Ishikawa (cell line): ENCODE data around the gene PPP1R9A.

ENCODE experiments used
- CEBPB ChIP-seq: IDR thresholded peaks from 2 replicates; pipeline ENCODE4 v1.6.1; 2012
- CREB1 ChIP-seq: IDR thresholded peaks from 2 replicates; pipeline ENCODE4 v1.6.1; 2012; ENCODE audit warnings: low read depth
- EGR1 ChIP-seq: IDR thresholded peaks from 2 replicates; pipeline ENCODE4 v1.6.1; 2012
- EP300 ChIP-seq: IDR thresholded peaks from 2 replicates; pipeline ENCODE4 v1.6.1; 2012; ENCODE audit warnings: borderline replicate concordance
- FOXM1 ChIP-seq: IDR thresholded peaks from 2 replicates; pipeline ENCODE4 v1.6.1; 2012; ENCODE audit warnings: low read depth, borderline replicate concordance
- NFIC ChIP-seq: IDR thresholded peaks from 2 replicates; pipeline ENCODE4 v1.6.1; 2012
- RAD21 ChIP-seq: IDR thresholded peaks from 2 replicates; pipeline ENCODE4 v1.6.1; 2012; ENCODE audit warnings: low read depth
- TAF1 ChIP-seq: IDR thresholded peaks from 2 replicates; pipeline ENCODE4 v1.6.1; 2012; ENCODE audit warnings: low read depth, mild to moderate bottlenecking
- TCF12 ChIP-seq: IDR thresholded peaks from 2 replicates; pipeline ENCODE4 v1.6.1; 2012; ENCODE audit warnings: low read depth
- TEAD4 ChIP-seq: IDR thresholded peaks from 2 replicates; pipeline ENCODE4 v1.6.1; 2012
- YY1 ChIP-seq: IDR thresholded peaks from 2 replicates; pipeline ENCODE4 v1.6.1; 2012; ENCODE audit warnings: low read depth
- ZBTB7A ChIP-seq: IDR thresholded peaks from 2 replicates; pipeline ENCODE4 v1.6.1; 2012; ENCODE audit warnings: low read depth
- TF ChIP-seq, protein P1 (sequence below): IDR thresholded peaks from 2 replicates; pipeline ENCODE4 v1.6.1; 2012
- TF ChIP-seq, protein P2 (sequence below): IDR thresholded peaks from 2 replicates; pipeline ENCODE4 v1.6.1; 2012
- TF ChIP-seq, protein P3 (sequence below): IDR thresholded peaks from 2 replicates; pipeline ENCODE4 v1.6.1; 2012; ENCODE audit warnings: low read depth, mild to moderate bottlenecking

The PPP1R9A gene

DNA sequence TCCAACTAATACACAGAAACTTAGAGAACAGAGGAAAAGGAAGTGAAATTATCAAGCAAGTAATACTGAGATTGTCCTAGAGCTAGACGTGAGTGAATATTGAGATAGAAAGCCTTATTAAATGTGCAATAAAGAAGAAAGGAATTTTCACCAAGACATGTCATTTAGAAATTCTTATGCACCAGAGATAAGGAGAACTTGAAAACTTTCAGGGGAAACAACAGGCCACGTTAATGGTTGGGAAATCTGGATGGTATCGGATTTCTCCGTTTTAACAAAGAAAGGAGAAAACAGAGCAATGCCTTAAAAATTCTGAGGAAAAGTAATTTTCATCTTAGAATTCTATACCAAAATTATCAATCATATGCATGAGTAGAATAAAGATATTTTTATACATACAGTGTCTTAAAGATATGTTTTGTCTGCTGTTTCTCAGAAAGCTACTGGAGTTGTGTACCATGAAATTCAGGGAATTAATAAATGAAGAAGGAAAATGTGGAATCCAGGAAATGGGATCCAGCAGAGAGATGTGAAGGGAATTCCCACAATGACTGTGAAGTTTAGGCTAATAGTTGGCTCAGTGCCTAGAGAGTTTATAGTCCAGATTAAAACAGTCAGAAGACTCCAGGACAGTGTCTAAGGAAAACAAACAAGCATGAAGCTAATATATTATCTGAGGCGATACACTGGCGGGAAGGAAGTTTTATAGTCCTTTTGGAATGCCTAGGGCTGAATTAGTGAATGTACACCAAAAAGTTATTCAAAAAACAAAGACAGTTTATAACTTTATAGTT, 159.5 kb downstream of the PPP1R9A start:
- TF ChIP-seq CREB1: no peak
- no peak for TF ChIP-seq RAD21
- no peak for TF ChIP-seq YY1
- no peak for TF ChIP-seq TEAD4
- TF ChIP-seq, protein P1, sequence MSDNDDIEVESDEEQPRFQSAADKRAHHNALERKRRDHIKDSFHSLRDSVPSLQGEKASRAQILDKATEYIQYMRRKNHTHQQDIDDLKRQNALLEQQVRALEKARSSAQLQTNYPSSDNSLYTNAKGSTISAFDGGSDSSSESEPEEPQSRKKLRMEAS: no peak
- TF ChIP-seq TCF12: no peak
- TF ChIP-seq, protein P2, sequence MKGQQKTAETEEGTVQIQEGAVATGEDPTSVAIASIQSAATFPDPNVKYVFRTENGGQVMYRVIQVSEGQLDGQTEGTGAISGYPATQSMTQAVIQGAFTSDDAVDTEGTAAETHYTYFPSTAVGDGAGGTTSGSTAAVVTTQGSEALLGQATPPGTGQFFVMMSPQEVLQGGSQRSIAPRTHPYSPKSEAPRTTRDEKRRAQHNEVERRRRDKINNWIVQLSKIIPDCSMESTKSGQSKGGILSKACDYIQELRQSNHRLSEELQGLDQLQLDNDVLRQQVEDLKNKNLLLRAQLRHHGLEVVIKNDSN: no peak
- no peak for TF ChIP-seq TAF1
- no peak for TF ChIP-seq EGR1
- TF ChIP-seq EP300: no peak
- no peak for TF ChIP-seq NFIC
- TF ChIP-seq FOXM1: no peak
- TF ChIP-seq, protein P3, sequence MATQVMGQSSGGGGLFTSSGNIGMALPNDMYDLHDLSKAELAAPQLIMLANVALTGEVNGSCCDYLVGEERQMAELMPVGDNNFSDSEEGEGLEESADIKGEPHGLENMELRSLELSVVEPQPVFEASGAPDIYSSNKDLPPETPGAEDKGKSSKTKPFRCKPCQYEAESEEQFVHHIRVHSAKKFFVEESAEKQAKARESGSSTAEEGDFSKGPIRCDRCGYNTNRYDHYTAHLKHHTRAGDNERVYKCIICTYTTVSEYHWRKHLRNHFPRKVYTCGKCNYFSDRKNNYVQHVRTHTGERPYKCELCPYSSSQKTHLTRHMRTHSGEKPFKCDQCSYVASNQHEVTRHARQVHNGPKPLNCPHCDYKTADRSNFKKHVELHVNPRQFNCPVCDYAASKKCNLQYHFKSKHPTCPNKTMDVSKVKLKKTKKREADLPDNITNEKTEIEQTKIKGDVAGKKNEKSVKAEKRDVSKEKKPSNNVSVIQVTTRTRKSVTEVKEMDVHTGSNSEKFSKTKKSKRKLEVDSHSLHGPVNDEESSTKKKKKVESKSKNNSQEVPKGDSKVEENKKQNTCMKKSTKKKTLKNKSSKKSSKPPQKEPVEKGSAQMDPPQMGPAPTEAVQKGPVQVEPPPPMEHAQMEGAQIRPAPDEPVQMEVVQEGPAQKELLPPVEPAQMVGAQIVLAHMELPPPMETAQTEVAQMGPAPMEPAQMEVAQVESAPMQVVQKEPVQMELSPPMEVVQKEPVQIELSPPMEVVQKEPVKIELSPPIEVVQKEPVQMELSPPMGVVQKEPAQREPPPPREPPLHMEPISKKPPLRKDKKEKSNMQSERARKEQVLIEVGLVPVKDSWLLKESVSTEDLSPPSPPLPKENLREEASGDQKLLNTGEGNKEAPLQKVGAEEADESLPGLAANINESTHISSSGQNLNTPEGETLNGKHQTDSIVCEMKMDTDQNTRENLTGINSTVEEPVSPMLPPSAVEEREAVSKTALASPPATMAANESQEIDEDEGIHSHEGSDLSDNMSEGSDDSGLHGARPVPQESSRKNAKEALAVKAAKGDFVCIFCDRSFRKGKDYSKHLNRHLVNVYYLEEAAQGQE: no peak
- TF ChIP-seq ZBTB7A: no peak
- TF ChIP-seq CEBPB: no peak

DNA sequence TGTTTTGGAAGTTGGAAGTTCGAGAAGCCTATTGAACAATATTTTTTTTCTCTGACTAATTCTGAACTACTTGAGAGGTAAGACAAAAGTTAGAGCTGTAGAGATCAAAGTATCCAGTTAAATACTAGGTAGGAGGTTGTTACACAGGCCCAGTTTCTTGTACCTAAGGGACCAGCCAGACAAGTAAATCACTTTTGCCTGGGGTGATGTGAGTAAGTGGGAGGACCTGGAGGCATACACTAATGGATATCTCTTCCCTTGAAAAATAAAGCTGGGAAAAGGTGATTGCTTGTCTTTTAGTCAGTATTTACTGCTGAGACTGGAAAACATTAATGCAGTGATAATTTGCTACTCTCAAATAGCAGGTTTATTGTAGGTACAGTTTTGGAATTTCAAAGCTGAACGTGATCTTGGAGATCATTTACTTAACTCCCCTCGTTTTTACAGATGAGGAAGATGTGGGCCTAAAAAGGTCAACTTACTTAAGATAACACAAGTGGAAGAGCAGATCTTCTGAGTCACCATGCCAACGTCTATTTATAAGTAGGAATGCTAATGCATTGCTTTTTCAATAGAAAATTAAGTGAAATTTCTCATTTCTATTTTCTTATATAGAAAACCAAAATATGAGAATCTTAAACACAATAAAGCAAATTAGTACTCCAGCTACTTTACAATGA, 181.3 kb downstream of the PPP1R9A start:
- no peak for TF ChIP-seq TCF12
- TF ChIP-seq, protein P2: no peak
- no peak for TF ChIP-seq RAD21
- TF ChIP-seq NFIC: no peak
- no peak for TF ChIP-seq TEAD4
- TF ChIP-seq, protein P1: no peak
- TF ChIP-seq CREB1: no peak
- TF ChIP-seq ZBTB7A: no peak
- TF ChIP-seq EP300: no peak
- no peak for TF ChIP-seq CEBPB
- TF ChIP-seq TAF1: no peak
- no peak for TF ChIP-seq EGR1
- TF ChIP-seq YY1: no peak

DNA sequence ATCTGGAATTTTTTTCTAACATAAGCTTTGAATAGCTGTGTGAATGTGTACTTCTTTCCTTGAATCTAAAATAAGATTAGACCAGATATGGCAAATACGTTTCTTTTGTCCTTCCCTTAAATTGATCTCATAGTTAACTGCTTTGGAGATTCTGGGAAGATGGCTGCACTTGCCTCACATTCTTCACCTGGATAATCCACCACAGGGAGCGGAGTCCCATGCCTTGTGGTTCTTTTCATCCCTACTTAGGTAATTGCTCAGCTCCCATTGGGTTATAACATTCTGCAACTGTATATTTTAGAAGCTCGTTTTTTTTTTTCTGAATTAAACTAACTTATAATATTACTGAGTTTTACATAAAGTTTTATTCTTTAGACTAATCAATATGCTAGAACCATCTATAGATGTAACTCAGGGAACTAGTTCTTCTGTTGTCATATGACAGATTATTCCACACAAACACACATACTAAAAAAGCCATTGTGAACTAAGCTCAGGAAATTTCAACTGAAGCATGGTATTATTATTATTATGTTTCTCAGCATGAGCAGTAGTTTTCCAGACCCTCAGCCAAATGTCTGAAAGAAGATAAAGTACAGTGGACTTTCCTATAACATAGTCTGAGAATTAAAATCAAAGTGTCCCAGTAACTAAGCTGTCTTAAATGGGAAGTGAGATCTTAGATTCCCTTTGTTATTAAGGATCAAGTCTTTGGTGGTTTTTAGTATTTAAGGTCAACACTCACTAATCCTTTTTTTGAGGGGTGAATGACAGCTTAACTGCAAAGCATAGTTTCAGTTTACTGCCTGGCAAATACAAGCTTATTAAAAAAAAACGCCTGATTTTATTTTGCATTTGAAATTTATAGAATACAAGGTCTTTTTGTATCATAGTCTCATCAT, 182.3 kb downstream of the PPP1R9A start:
- TF ChIP-seq, protein P3: no peak
- TF ChIP-seq, protein P1: no peak
- TF ChIP-seq TEAD4 (no peak), NFIC (no peak), EP300 (no peak), RAD21 (no peak), YY1 (no peak), TAF1 (no peak)

DNA sequence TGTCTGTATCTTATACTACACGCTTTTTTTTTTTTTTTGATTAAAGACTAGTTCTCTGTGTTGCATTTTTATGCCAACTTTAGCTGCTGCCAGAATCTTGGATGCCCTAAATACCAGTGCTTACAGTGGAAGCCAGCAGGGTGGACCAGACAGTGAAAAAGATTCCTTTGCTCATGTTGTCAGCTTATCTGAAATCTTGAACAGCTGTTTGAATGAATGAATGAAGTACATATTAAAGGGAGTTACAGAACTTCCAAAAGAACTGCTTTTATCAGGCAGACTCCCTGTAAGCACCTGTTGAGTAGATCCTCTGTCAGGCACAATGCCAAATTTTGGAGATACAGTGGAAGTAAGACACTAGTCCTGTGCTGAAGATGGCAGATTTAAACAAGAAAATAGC, 184.9 kb downstream of the PPP1R9A start:
- TF ChIP-seq, protein P1: no peak
- no peak for TF ChIP-seq EP300
